Lower leg skin (tissue), 3 donors: ENCODE measurements around the gene ACVR1.

Experiments
- CTCF ChIP-seq, 3 donors: fragments of 450-650 bp; IDR thresholded peaks; one replicate each; pipeline ENCODE4 v1.5.1; 2016; ENCODE audit warnings: antibody characterized with exemption in 3 of 3, mild to moderate bottlenecking in 3 of 3, moderate library complexity in 2 of 3
- POLR2A ChIP-seq, 2 donors: fragments of 450-650 bp; IDR thresholded peaks; one replicate each; pipeline ENCODE4 v1.6.1; 2016 to 2017; ENCODE audit warnings: antibody characterized with exemption in 2 of 2, mild to moderate bottlenecking in 1 of 2, moderate library complexity in 1 of 2

DNA sequence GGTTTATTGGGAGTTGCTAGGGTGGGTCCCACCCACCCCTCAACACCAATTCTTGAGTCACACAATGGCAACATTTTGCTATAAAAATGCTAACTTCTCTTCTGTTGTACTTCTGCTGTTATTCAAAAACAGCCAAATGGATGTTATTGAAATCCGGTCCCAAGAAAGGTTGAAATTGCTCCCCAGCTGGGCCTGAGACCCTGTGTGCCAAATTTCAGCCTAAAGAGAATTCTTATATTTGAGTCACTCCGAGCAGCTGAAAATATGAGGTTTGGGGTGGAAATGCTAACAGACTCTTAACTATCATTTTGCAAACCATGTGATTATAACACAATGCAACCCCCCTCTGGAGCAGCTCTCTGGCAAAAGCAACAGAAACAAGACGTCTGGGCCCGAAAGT lies 27.0 kb upstream of the ACVR1 start:
- TF ChIP-seq CTCF (IDR thresholded peaks at IDR 0.05) (no peak), POLR2A (IDR thresholded peaks at IDR 0.05) (no peak)
